Activated CD4-positive, alpha-beta T cell treated with anti-CD3 and anti-CD28 coated beads, Interleukin-2, amount 50 U/mL, for 48 hours (primary cell): ENCODE data around the gene PTCD3.

Experiments
- DNase-seq, 2 experiments: peaks; one replicate each; pipeline ENCODE4 v3.0.0-alpha.2; 2020

Gene PTCD3

DNA sequence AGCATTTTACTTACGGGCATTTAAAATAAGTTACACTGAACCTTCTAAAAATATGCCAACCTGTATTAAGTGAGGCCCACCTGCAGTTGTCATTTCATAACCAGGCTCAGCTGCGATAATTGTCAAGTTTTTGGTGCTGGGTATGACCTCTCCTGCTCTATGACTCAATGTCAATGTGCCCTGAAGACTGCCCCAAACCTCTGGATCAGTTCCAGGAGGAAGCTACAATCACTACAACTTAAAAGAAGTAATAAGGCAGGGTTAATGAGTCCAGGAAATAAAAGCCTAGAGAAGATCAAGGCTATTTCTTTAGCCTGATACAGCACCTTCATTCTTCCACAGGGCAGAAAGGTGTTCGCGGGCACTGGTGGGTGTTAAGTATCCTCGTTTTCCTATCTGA is 23.3 kb upstream of the PTCD3 start:
- no peak for DNase-seq

DNA sequence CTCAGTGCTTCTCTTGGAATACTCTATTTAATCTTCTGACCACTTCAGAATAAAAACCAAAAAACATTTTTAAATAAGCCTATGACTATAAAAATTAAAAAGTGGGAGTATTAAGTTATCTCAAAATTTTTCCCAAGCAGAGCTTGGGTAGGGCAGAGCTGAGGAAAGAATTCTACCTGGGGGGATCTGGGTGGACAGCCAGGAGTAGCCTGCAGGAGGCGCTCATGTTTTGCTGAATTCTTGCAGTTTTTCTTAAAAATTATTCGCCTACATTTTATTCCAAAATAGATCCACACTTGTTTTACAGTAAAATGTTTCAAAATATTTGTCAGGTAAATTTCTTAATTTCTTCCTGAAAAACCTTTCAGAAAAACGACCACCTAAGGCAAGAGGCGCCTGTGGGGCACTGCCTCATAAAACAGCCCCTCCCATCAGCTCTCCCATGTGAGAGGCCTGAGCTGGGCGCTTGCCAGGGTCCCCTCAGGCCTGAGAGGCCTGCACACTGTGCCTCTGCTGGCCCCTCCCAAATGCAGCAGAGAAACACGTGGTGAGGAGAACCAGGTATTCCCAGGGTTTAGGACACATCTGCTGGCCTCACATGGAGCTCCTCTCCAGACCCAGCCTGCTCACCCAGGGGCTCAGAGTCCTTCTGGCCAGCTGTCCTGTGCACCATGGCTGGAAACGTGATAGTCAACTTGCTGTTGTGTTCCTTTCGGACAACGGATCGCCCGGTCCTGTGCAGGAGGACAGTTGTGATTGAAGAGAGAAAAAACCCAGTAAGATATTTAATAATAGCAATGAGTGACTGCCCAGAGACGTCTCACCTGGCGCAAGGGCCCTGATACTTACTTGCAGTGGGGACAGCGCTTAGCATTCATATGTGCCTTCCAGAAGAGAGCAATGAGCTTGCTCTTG is 17.8 kb upstream of the PTCD3 start:
- peak in 1 of 2 experiments; percentile 15 for DNase-seq

DNA sequence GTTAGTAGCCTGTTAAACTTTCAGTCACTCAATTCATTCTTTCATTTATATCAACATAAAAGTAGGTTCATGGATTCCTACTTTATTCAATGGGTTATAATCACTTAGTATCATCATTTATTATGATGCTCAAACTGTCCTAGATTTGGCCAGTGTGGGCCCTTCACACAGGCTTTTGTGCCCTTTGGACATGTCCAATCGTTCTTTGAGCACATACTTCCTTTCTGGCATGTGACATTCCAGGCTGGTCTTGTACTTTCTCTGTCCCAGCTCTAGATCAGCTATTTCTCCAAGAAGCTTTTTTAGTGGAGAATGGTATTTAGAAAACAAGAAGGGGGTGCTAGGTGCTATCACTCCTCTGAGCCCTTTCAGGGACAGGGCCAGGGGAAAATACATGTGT is 11.8 kb upstream of the PTCD3 start:
- DNase-seq: no peak

DNA sequence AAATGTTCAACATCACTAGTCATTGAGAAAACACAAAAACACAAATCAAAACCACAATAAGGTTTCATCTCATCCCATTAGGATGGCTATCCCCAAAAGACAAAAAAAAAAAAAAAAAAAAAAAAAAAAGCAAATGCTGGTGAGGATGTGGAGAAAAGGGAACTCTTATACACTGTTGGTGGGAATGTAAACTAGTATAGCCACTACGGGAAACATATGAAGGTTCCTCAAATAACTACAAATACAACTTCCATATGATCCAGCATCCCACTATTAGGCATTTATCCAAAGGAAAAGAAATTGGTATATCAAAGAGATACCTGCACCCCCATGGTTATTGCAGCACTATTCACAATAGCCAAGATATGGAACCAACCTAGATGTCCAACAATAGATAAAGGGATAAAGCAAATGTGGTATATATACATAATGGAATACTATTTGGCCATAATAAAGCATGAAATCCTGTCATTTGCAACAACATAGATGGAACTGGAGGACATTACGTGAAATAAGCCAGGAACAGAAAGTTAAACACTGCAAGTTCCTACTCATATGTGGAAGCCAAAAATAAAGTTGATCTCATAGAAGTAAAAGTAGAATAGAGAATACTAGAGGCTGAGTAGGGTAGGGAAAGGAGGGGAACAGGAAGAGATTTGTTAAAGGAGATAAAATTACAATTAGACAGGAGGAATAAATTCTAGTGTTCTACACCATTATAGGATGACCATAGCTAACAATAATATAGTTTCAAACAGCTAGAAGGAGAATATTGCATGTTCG is 8.7 kb upstream of the PTCD3 start:
- DNase-seq: no peak

DNA sequence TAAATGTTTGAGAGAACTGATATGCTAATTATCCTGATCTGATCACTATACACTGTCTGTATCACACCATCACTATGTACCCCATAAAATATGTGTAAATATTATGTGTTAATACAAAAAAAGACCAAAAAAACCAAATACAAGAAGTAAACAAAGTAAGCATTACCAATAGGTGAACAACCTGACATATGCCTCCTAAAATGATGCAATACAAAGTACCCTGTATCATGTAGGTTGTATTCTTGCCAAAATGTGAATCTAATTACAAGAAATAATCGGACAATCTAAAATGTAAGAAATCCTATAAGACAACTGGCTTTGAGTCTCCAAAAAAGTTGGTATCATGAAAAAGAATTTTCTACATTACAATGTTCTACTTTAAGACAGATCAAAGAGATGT is 8.1 kb upstream of the PTCD3 start:
- no peak for DNase-seq

DNA sequence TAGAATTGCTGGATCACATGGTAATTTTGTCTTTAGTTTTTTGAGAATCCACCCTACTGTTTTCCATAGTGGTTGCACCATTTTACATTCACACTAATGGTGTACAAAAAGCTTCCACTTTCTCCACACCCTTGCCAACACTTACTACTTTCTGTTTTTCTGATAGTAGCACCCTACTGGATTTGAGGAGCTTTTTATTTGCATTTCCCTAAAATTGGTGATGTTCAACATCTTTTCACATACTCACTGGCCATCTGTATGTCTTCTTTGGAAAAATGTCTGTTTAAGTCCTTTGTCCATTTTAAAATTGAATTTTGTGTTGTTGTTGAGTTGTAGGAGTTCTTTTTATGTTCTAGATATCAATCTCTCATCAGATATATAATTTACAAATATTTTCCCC is 3.9 kb upstream of the PTCD3 start:
- DNase-seq: no peak

DNA sequence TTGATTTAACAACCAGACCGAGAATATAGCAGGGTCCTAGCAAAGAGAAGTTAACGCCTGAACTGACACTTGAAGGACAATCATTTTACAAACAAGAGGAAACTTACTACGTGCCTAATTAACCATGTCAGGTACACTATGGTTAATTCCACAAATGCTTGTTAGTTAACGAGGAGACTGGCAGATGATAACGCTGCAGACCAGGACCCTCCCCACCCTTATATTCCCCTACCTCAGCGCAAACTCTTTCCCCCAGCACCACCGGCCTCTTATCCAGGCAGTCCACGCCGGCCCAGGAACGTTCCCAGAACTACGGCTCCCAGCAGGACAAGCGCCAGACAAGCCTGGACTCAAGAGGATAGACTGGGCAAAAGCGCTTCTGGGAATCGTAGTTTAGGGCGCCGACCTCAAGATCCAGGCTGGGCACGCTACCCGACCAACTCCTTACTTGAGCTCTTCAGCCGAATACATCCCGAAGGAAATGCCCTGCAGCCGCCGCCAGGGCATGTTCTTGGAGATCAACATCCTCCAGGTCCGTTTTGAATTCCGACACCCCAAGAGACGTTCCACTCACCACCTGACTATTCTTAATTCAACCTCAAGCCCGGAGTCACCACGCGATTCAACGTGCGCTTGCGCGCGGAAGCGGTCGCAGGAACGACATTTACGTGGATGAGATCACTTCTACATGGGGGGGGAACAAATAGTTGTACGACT is 625 bp upstream of the PTCD3 start, which contains the start of gene POLR1A:
POLR1A (minus strand) TSS at position 635 of the 717 bp plus-strand sequence; CDS start at position 525, 110 bp downstream.
- DNase-seq: peak; percentile 78 to 83

DNA sequence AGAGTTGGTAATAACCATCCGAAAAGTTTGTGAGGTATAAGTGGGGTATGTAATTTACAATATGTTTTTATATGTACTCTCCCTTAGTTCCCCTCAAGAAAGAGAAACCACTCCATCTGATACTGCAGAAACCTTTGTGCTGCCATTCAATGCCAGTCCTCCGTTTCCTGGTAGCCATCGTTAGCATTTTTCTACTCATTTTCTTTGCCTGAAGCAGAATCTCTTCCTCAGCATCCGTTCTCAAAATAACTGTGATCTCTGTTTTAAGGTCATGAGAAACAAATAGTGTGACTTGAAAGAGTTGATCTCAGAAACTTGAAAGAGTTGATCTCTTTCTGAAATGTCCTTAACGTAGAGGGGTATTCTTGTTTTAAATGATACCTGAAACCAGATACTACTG is 996 bp downstream of the PTCD3 start:
- no peak for DNase-seq

DNA sequence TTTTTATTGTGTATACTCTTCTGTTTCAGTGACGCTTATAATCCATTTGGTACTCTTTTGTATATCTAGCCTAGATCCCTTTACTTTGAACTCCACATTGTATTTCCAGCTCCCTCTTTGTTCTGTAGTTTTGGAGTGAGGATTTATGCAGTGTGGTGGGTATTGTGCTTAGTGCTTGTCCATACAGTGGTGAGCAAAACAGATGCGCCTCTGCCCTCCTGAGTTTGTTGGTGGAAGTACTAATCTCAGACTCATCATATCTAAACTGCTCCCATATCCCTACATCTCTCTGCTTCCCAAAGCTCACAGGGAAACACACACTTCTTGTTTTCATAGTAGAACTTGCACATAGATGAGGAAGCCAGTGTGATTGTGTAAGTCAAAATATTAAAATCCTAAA is 12.1 kb downstream of the PTCD3 start:
- no peak for DNase-seq

DNA sequence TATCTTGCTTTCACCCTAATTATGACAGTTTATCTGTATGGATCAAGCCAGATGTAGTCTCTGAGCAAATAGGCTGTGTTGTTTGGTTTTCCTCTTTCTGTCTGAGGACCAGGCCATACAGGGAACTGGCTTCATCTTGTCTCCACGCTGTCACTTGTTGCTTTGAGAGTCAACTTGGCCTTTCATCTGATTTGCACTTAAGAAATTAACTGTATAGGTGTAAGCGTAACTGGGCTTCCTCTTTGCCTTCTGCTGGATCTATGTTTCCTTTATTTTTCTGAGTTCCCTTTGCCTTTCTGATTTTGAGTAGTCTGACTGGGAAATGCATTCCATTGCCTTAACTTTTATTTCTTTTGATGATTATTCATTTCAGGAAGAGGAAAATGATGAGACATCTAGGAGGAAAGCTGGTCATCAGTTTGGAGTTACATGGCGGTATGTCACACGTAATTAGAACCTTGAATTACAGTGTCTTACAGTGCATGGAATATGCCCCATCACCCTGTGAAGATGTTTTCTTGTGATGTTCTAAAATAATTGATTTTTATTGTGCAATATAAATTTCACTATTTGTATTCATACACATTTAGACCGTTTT is 17.4 kb downstream of the PTCD3 start:
- DNase-seq: no peak

DNA sequence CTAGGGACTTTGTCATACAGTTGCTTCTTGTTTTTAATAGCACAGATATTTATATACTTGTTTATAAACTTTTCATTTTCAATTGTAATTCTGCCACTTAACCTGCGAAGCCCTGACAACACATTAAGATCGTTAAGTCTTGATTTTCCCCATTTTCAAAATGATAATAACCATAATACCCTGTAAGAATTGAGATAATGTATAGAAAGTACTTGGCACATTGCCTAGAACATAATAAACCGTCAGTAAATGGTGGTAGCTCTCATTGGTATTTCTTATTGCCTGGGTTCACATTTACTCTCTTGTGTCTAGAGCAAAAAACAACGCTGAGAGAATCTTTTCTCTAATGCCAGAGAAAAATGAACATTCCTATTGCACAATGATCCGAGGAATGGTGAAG is 18.6 kb downstream of the PTCD3 start:
- DNase-seq: no peak

DNA sequence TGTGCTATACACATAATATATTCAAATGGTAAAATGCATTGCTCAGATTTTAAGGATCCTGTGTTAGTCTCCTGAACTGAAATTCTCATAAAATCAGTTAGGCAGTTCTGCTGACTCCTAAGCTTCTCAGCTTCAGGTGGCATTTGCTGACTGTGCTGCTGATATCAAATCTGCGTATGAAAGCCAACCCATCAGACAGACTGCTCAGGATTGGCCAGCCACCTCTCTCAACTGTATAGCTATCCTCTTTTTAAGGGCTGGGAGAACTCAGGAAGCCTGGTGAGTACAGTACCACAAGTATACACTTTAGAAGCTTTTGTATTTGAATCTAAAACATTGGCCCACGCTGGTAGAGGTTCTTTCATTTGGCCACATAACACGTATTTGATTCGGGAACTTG is 28.7 kb downstream of the PTCD3 start:
- no peak for DNase-seq

DNA sequence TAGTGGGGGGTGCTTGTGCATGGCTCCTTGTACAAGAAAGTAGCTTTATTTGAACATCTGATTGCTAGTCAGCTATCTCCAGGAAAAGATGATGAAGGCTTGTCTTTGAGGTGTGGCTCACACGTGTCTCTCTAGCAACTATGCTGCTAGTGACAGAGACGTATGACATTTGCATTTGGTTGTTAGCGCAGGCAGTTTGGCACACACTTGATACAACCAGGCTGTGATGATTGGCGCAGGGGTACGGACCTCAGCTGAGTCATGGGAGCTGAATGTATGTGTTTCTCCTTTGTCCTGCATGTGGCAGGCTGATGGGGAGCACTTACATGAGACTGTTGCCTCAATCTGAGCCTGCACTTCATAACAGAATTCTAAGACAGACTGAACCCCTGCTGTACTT is 29.6 kb downstream of the PTCD3 start:
- no peak for DNase-seq

DNA sequence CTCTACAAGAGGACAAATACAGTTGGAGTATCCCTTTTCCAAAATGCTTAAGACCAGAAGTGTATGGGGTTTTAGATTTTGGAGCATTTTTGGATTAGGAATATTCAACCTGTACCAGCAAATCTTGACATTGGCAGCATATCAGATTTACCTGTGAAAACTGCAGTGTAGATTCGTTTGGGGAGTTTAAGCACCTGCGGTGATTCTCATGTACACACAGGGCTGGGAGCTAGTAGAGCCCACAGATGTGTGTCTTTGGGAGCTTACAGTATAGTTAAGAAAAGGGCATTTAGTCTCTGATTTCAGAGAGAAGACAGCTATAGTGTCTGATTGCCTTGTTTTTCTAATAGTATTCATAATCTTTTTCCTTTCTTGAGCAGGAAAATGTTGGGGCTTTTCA is 30.1 kb downstream of the PTCD3 start:
- DNase-seq: no peak

DNA sequence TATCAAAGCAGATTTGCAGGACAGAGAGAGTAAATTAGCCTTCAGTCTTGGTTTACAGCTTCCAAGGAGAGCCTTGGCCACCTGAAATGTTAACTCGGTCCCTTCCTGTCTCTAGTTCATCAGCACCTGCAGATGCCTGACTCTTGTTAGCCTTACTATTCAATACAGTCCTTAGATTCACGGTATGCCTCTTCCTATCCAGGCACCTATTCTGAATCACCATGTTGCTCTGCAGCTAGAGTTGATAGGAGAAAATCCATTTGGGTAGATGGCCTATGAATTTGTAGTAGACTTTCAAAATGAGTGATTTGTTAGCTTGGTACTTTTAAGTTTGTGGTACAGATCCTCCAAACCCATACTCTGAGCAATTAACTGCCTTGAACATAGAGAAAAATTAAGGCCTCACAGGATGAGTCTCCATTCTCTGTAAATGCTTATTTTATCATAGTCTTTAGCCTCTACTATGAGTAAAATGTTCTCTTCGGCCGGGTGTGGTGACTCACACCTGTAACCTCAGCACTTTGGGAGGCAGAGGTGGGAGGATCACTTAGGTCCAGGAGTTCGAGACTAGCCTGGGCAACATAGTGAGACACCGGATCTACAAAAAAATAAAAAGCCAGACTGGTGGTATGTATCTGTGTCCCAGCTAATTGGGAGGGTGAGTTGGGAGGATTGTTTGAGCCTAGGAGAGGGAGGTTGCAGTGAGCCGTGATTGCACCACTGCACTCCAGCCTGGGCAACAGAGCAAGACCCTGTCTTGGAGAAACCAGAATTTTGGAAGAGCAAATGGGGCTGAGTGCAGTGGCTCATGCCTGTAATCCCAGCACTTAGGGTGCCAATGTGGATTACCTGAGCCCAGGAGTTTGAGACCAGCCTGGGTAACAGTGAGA is 32.9 kb downstream of the PTCD3 start:
- peak; percentile 20 to 23 for DNase-seq

DNA sequence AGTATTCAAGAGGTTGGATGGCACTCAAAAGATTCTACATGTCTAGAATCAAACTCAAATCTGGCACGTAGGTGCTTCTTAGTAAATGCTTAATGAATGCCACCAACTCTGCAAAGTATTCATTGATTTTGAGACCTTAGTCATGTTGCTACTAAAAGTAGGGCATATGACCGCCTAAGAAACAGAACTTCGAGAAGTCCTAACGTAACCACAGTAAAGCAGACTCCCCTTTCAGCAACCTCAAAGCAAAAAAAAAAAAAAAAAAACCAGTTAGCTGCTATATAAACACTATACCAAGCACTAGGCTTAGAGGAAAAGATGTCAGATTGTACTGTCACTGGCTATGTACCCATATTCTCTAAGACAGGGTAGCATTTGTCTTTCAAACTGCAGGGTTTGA is 33.9 kb downstream of the PTCD3 start:
- no peak for DNase-seq

DNA sequence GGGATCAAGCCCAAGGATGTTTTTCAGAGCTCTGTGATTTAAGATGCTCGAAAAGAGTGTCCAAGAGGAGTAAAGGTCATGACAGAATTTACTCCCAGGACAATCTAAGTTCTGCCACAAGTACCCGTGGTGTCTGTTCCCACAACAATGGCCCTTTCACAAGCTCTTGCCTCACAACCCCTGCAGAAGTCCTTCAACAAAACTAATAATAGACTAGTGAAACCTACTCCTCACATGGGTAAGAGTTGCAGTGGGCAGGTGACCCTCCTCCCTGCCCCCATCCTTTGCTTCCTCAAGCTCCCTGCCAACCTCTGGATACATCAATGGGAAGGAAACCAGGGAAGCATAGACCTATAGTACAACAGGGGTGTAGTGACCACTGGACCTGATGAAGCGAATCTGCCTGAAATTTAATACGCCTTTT is 34.9 kb downstream of the PTCD3 start:
- DNase-seq: no peak

DNA sequence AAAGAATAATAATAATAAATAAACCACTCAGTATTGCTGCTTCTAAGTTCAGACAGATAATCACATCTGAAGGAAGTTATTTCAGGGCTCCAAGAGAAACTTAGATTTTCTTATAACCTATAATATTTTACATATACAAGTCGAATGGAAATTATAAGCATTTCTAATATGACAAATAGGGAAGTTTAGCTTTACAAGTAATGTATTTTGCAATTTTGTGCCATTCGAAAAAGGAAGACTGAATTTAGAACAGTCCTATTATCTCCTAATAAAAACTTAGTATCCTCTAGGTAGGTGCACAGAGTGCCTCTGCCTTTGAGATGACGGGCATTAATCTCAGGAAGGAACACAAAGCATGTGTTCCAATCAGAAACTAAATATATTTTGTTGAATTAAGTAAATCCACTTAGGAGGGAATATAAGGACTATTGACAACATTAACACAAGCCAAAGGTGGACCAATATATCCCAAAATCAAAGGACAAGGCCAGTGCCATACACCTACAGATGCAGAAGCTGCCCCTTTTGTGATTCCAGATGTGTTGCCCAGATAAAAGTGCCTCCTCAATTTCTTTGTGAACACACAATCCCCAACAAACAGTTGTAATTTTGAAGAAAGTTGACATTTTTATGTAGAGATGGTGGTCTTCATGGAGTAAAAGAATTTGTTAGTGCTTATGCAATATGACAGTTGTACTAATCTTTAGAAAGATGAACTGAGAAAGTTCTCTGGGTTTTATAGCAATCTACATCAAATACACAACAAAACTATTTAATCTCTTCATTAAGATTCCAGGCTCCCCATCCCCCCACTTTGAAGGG is 36.6 kb downstream of the PTCD3 start:
- no peak for DNase-seq

DNA sequence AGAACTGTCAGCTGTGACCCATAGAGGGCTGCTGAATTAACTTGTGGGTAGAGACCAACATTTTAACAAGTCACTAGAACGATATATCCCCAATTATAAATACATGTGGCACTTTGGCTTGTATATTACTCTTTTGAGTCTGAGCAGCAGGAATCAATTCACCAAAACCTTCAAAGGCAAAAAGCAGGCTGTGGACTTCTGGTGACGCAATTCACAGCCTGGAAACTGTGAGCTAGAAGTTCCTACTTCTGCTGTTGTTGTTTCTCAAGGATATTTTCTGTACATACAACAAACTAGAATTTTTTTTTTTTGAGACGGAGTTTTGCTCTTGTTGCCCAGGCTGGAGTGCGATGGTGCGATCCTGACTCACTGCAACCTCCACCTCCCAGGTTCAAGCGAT is 37.3 kb downstream of the PTCD3 start:
- DNase-seq: no peak

DNA sequence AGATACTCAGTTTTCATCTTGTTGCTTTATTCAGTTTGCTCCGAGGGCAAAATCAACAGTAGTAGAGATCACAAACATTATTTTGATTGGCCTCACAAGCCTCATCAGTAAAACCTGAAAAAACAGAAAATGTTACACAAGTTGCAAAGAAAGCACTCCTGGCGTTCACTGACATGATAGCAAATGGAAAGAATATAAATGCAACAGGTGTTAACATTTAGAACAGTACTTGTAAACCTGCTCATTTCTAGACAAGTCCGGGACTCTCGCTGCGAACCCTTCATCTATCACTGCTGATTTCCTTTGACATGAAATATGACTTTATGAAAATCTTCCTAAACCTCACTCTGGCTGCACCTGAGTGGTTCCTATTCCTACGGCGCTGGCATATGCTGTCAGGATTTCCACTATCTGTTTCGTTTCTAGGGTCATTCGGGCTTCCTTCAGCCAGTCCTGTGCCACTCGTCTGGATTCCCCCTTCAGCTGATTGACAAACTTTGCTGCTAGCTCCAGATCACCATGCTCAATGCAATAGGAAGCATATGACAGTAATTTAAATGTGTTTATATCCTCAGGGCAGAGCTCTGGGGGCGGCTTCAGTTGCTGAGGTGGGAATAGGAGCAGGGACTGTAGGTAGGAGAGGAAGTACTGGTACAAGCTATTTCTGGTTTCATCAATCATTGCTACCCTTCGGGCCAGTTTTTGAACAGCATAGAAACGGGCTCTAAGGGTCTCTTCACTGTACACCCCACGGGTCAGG is 38.1 kb downstream of the PTCD3 start:
- no peak for DNase-seq
